Cerebellar cortex (tissue), 1 donor: ENCODE results near the gene LARP1.
"Not testable (repeated sequence)": the region's sequence is repeated elsewhere in the genome, so short reads cannot be mapped to it uniquely, and the experiment has no call there.

Source experiments
- DNase-seq: peaks from one replicate; pipeline ENCODE4 v3.0.0-alpha.2; 2015; ENCODE audit warnings: low spot score

LARP1 gene

GRCh38 chr5:154793599-154794524, 38.7 kb downstream of the LARP1 start:
- DNase-seq: no peak

GRCh38 chr5:154794525-154795234, 39.5 kb downstream of the LARP1 start:
- DNase-seq: no peak

GRCh38 chr5:154795235-154795596, 40.0 kb downstream of the LARP1 start:
- DNase-seq: no peak

GRCh38 chr5:154797762-154798161, 42.6 kb downstream of the LARP1 start:
- DNase-seq: no peak

- no peak for DNase-seq
These were observed 45.4 kb downstream of the LARP1 start for GRCh38 chr5:154800582-154800981.

GRCh38 chr5:154801083-154801482, 45.9 kb downstream of the LARP1 start:
- DNase-seq: no peak

GRCh38 chr5:154802050-154802449, 46.9 kb downstream of the LARP1 start:
- no peak for DNase-seq

- DNase-seq: no peak
These were observed 51.0 kb downstream of the LARP1 start for GRCh38 chr5:154806176-154806575.

GRCh38 chr5:154811239-154811638, 56.1 kb downstream of the LARP1 start:
- no peak for DNase-seq

- peak; percentile 63 for DNase-seq
These were observed 56.7 kb downstream of the LARP1 start for GRCh38 chr5:154811653-154812465.

- no peak for DNase-seq
These were observed 58.0 kb downstream of the LARP1 start for GRCh38 chr5:154813158-154813557.

- DNase-seq: no peak
These were observed 58.6 kb downstream of the LARP1 start for GRCh38 chr5:154813736-154814135.

- no peak for DNase-seq
These were observed 59.8 kb downstream of the LARP1 start for GRCh38 chr5:154815025-154815424.

- no peak for DNase-seq
These were observed 60.6 kb downstream of the LARP1 start for GRCh38 chr5:154815684-154816247.

GRCh38 chr5:154816891-154817492, 61.8 kb downstream of the LARP1 start:
- no peak for DNase-seq

- DNase-seq: no peak
These were observed 62.6 kb downstream of the LARP1 start for GRCh38 chr5:154817815-154818214.

GRCh38 chr5:154818471-154819116, 63.4 kb downstream of the LARP1 start:
- DNase-seq: no peak

GRCh38 chr5:154819546-154819945, 64.4 kb downstream of the LARP1 start:
- DNase-seq: no peak

GRCh38 chr5:154820383-154820782, 65.2 kb downstream of the LARP1 start:
- DNase-seq: no peak

GRCh38 chr5:154822896-154823295, 67.7 kb downstream of the LARP1 start:
- not testable (repeated sequence) for DNase-seq

GRCh38 chr5:154823605-154824004, 68.4 kb downstream of the LARP1 start:
- DNase-seq: no peak
